Measurements from ENCODE around the gene YEATS4. TPM values are rescaled to one million over a fixed set of nuclear protein-coding genes. Genes with fewer than 3 reads are reported as not detected.

The YEATS4 gene
- total and polyA plus RNA-seq, 4 donors, result 9.9 to 23.8 (median 15.5) TPM

GRCh38 chr12:69396041-69396440 lies 36.5 kb downstream of the YEATS4 start:
- Histone ChIP-seq H3K27me3 (ENCODE audit: control insufficient read depth in 4 of 4, insufficient read depth in 4 of 4, low read length in 3 of 4) (no peaks in the 10 kb centered on the region), H3K4me1 (ENCODE audit: control insufficient read depth in 4 of 4, insufficient read depth in 4 of 4, low read length in 3 of 4) (no peaks in the 10 kb centered on the region), H3K4me3 (ENCODE audit: low read depth in 1 of 3, low read length in 3 of 3) (no peak overlapping the region), H3K36me3 (ENCODE audit: control insufficient read depth in 4 of 4, insufficient read depth in 3 of 4, low read depth in 1 of 4, low read length in 3 of 4) (peaks cover 0 to 1% (median 0%) of the 10 kb centered on the region in 4 donors), H3K9me3 (ENCODE audit: control insufficient read depth in 4 of 4, low read length in 3 of 4) (peaks cover 0 to 5% (median 0%) of the 10 kb centered on the region in 4 donors), H3K9ac (ENCODE audit: low read depth in 1 of 2, low read length in 2 of 2) (no peak overlapping the region), H3K27ac (ENCODE audit: low read depth in 1 of 2, low read length in 2 of 2) (no peak overlapping the region)
- no peak for TF ChIP-seq RXRA (IDR thresholded peaks at IDR 0.05)
- no peak for TF ChIP-seq TAF1 (conservative IDR thresholded peaks at IDR 0.05)
- no peak for TF ChIP-seq RAD21 (IDR thresholded peaks at IDR 0.05)
- no peak for TF ChIP-seq JUND (IDR thresholded peaks at IDR 0.05)
- no peak for TF ChIP-seq SP1 (IDR thresholded peaks at IDR 0.05)
- TF ChIP-seq HNF4A (conservative IDR thresholded peaks at IDR 0.05), result no peak
- no peak for TF ChIP-seq GABPA (IDR thresholded peaks at IDR 0.05 in 1 of 2, conservative IDR thresholded peaks at IDR 0.05 in 1 of 2)
- TF ChIP-seq NR2F2 (IDR thresholded peaks at IDR 0.05), result no peak
- no peak for TF ChIP-seq REST (IDR thresholded peaks at IDR 0.05)
- TF ChIP-seq HNF4G (IDR thresholded peaks at IDR 0.05), result no peak
- no peak for TF ChIP-seq FOXA2 (IDR thresholded peaks at IDR 0.05)
- DNase-seq (ENCODE audit: low spot score), result no peak
- 89% methylated on average over 1 of the region's 1 CpG for WGBS

DNA sequence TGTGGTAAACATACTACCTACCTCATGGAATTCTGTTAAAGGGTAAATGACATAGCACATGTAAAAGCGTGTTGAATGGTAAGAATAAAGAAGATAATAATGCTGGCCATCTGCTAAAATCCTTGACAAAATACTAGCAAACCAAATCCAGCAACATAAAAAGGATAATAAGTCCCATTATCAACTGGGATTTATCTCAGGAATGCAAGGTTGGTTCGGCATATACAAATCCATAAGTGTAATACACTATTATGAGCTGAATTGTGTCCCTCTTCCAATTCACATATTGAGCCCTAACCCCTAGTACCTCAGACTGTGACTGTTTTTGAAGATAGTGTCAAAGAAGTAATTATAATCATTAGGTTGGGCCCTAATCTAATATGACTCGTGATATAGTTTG lies 37.4 kb downstream of the YEATS4 start:
- no peaks in the 10 kb centered on the region for H3K27me3 ChIP-seq (ENCODE audit: control insufficient read depth in 4 of 4, insufficient read depth in 4 of 4, low read length in 3 of 4)
- H3K9ac ChIP-seq (ENCODE audit: low read depth in 1 of 2, low read length in 2 of 2), result no peak overlapping the region
- no peaks in the 10 kb centered on the region for H3K4me1 ChIP-seq (ENCODE audit: control insufficient read depth in 4 of 4, insufficient read depth in 4 of 4, low read length in 3 of 4)
- H3K9me3 ChIP-seq (ENCODE audit: control insufficient read depth in 4 of 4, low read length in 3 of 4), result peaks cover 0 to 5% (median 0%) of the 10 kb centered on the region in 4 donors
- H3K4me3 ChIP-seq (ENCODE audit: low read depth in 1 of 3, low read length in 3 of 3), result no peak overlapping the region
- DNase-seq (ENCODE audit: low spot score), result no peak
- TF ChIP-seq NR2F2 (IDR thresholded peaks at IDR 0.05), result no peak
- TF ChIP-seq, protein P1, sequence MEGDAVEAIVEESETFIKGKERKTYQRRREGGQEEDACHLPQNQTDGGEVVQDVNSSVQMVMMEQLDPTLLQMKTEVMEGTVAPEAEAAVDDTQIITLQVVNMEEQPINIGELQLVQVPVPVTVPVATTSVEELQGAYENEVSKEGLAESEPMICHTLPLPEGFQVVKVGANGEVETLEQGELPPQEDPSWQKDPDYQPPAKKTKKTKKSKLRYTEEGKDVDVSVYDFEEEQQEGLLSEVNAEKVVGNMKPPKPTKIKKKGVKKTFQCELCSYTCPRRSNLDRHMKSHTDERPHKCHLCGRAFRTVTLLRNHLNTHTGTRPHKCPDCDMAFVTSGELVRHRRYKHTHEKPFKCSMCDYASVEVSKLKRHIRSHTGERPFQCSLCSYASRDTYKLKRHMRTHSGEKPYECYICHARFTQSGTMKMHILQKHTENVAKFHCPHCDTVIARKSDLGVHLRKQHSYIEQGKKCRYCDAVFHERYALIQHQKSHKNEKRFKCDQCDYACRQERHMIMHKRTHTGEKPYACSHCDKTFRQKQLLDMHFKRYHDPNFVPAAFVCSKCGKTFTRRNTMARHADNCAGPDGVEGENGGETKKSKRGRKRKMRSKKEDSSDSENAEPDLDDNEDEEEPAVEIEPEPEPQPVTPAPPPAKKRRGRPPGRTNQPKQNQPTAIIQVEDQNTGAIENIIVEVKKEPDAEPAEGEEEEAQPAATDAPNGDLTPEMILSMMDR (IDR thresholded peaks at IDR 0.05; ENCODE audit: low read depth, low read length, missing input control), result no peak
- WGBS, result 98% methylated on average over 3 of the region's 3 CpGs
- H3K27ac ChIP-seq (ENCODE audit: low read depth in 1 of 2, low read length in 2 of 2), result no peak overlapping the region
- H3K36me3 ChIP-seq (ENCODE audit: control insufficient read depth in 4 of 4, insufficient read depth in 3 of 4, low read depth in 1 of 4, low read length in 3 of 4), result no peaks in the 10 kb centered on the region

- DNase-seq (ENCODE audit: low spot score), result no peak
- Histone ChIP-seq H3K27ac (ENCODE audit: low read depth in 1 of 2, low read length in 2 of 2) (no peak overlapping the region), H3K36me3 (ENCODE audit: control insufficient read depth in 4 of 4, insufficient read depth in 3 of 4, low read depth in 1 of 4, low read length in 3 of 4) (no peaks in the 10 kb centered on the region), H3K27me3 (ENCODE audit: control insufficient read depth in 4 of 4, insufficient read depth in 4 of 4, low read length in 3 of 4) (no peaks in the 10 kb centered on the region), H3K9me3 (ENCODE audit: control insufficient read depth in 4 of 4, low read length in 3 of 4) (peaks cover 0 to 5% (median 0%) of the 10 kb centered on the region in 4 donors), H3K9ac (ENCODE audit: low read depth in 1 of 2, low read length in 2 of 2) (no peak overlapping the region), H3K4me1 (ENCODE audit: control insufficient read depth in 4 of 4, insufficient read depth in 4 of 4, low read length in 3 of 4) (no peaks in the 10 kb centered on the region), H3K4me3 (ENCODE audit: low read depth in 1 of 3, low read length in 3 of 3) (no peak overlapping the region)
- WGBS, result 94% methylated on average over 3 of the region's 3 CpGs
- TF ChIP-seq, protein P2, sequence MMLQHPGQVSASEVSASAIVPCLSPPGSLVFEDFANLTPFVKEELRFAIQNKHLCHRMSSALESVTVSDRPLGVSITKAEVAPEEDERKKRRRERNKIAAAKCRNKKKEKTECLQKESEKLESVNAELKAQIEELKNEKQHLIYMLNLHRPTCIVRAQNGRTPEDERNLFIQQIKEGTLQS (IDR thresholded peaks at IDR 0.05), result no peak
- TF ChIP-seq REST (IDR thresholded peaks at IDR 0.05) (no peak), SP1 (IDR thresholded peaks at IDR 0.05) (no peak), JUND (IDR thresholded peaks at IDR 0.05) (no peak), NR2F2 (IDR thresholded peaks at IDR 0.05) (no peak), EGR1 (IDR thresholded peaks at IDR 0.05; ENCODE audit: low read depth in 2 of 2) (no peak), YY1 (IDR thresholded peaks at IDR 0.05) (no peak), HNF4A (conservative IDR thresholded peaks at IDR 0.05) (no peak), ZBTB33 (IDR thresholded peaks at IDR 0.05) (no peak), TAF1 (conservative IDR thresholded peaks at IDR 0.05) (no peak)
- TF ChIP-seq, protein P3, sequence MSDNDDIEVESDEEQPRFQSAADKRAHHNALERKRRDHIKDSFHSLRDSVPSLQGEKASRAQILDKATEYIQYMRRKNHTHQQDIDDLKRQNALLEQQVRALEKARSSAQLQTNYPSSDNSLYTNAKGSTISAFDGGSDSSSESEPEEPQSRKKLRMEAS (IDR thresholded peaks at IDR 0.05), result no peak
Measured at GRCh38 chr12:69397978-69398377, 38.4 kb downstream of the YEATS4 start.

All from liver (tissue), 9 donors.